Measurements from ENCODE around the gene ATOH8. TPM values are rescaled to one million over a fixed set of nuclear protein-coding genes. Genes with fewer than 3 reads are reported as not detected.
"Not testable (repeated sequence)": the region's sequence is repeated elsewhere in the genome, so short reads cannot be mapped to it uniquely, and the experiment has no call there.

The ATOH8 gene
- polyA plus RNA-seq, 1 donor (not counting 4 experiments of a cell fraction or from before 2014, with no cell fraction given) = not detected

- Histone ChIP-seq H3K9me3 (ENCODE audit: control insufficient read depth, low read depth, low read length) (no peaks in the 10 kb centered on the region), H3K79me2 (ENCODE audit: control insufficient read depth, insufficient read depth, low read length) (no peaks in the 10 kb centered on the region), H3K36me3 (ENCODE audit: control insufficient read depth in 2 of 2, extremely low read depth in 1 of 2, insufficient read depth in 2 of 2, low read length in 2 of 2) (no peaks in the 10 kb centered on the region), H3K27ac (ENCODE audit: control insufficient read depth, insufficient read depth, low read length) (no peak overlapping the region), H3K9ac (ENCODE audit: control insufficient read depth, extremely low read depth, insufficient read depth, low read length) (no peak overlapping the region), H3K4me3 (ENCODE audit: control insufficient read depth in 2 of 3, extremely low read depth in 1 of 3, insufficient read depth in 2 of 3, low read depth in 1 of 3, low read length in 3 of 3) (no peak overlapping the region), H3K27me3 (ENCODE audit: control insufficient read depth, extremely low read depth, insufficient read depth, low read length) (peaks cover 23% of the 10 kb centered on the region), H3K9me1 (ENCODE audit: control insufficient read depth, extremely low read depth, insufficient read depth, low read length) (no peaks in the 10 kb centered on the region), H3K4me1 (ENCODE audit: control insufficient read depth, extremely low read depth, insufficient read depth, low read length) (no peaks in the 10 kb centered on the region), H4K20me1 (ENCODE audit: control insufficient read depth, extremely low read depth, insufficient read depth, low read length) (no peaks in the 10 kb centered on the region), H3K4me2 (ENCODE audit: control insufficient read depth, extremely low read depth, insufficient read depth, low read depth, low read length) (no peak overlapping the region), H2AFZ (ENCODE audit: control insufficient read depth, low read length) (no peak overlapping the region)
- dilution Hi-C loops (cut with MboI; ENCODE audit: extremely low pct_ligation_motif_present, low sequenced_read_pairs) = loop anchor here (25.0 kb wide), 1 partner anchor 99 kb away; no protein-coding TSS in a partner anchor
- DNase-seq (ENCODE audit: low read depth, low spot score) (no peak), FAIRE-seq (no peak)
- TF ChIP-seq EZH2 (IDR thresholded peaks at IDR 0.05; ENCODE audit: low read length) (no peak), CTCF (optimal IDR thresholded peaks at IDR 0.05 in 1 of 3, IDR thresholded peaks at IDR 0.05 in 1 of 3, conservative IDR thresholded peaks at IDR 0.05 in 1 of 3; ENCODE audit: extremely low read depth in 1 of 3, insufficient read depth in 2 of 3, low read length in 3 of 3) (no peak)
Measured at GRCh38 chr2:85712849-85713612, 40.8 kb upstream of the ATOH8 start.

- Histone ChIP-seq H4K20me1 (ENCODE audit: control insufficient read depth, extremely low read depth, insufficient read depth, low read length) (no peaks in the 10 kb centered on the region), H3K27ac (ENCODE audit: control insufficient read depth, insufficient read depth, low read length) (no peak overlapping the region), H2AFZ (ENCODE audit: control insufficient read depth, low read length) (no peak overlapping the region), H3K27me3 (ENCODE audit: control insufficient read depth, extremely low read depth, insufficient read depth, low read length) (peaks cover 23% of the 10 kb centered on the region), H3K9me1 (ENCODE audit: control insufficient read depth, extremely low read depth, insufficient read depth, low read length) (no peaks in the 10 kb centered on the region), H3K36me3 (ENCODE audit: control insufficient read depth in 2 of 2, extremely low read depth in 1 of 2, insufficient read depth in 2 of 2, low read length in 2 of 2) (no peaks in the 10 kb centered on the region), H3K4me2 (ENCODE audit: control insufficient read depth, extremely low read depth, insufficient read depth, low read depth, low read length) (no peak overlapping the region), H3K9me3 (ENCODE audit: control insufficient read depth, low read depth, low read length) (no peaks in the 10 kb centered on the region), H3K4me1 (ENCODE audit: control insufficient read depth, extremely low read depth, insufficient read depth, low read length) (no peaks in the 10 kb centered on the region), H3K79me2 (ENCODE audit: control insufficient read depth, insufficient read depth, low read length) (no peaks in the 10 kb centered on the region), H3K9ac (ENCODE audit: control insufficient read depth, extremely low read depth, insufficient read depth, low read length) (no peak overlapping the region), H3K4me3 (ENCODE audit: control insufficient read depth in 2 of 3, extremely low read depth in 1 of 3, insufficient read depth in 2 of 3, low read depth in 1 of 3, low read length in 3 of 3) (no peak overlapping the region)
- dilution Hi-C loops (cut with MboI; ENCODE audit: extremely low pct_ligation_motif_present, low sequenced_read_pairs) = loop anchor here (25.0 kb wide), 1 partner anchor 98 kb away; no protein-coding TSS in a partner anchor
- TF ChIP-seq EZH2 (IDR thresholded peaks at IDR 0.05; ENCODE audit: low read length) = no peak
- no peak for TF ChIP-seq CTCF (optimal IDR thresholded peaks at IDR 0.05 in 1 of 3, IDR thresholded peaks at IDR 0.05 in 1 of 3, conservative IDR thresholded peaks at IDR 0.05 in 1 of 3; ENCODE audit: extremely low read depth in 1 of 3, insufficient read depth in 2 of 3, low read length in 3 of 3)
- FAIRE-seq = no peak
- no peak for DNase-seq (ENCODE audit: low read depth, low spot score)
Measured at GRCh38 chr2:85713836-85714235, 40.0 kb upstream of the ATOH8 start.

GRCh38 chr2:85714421-85714820 lies 39.4 kb upstream of the ATOH8 start:
- not testable (repeated sequence) for H3K9ac ChIP-seq (ENCODE audit: control insufficient read depth, extremely low read depth, insufficient read depth, low read length); H2AFZ ChIP-seq (ENCODE audit: control insufficient read depth, low read length); H3K4me1 ChIP-seq (ENCODE audit: control insufficient read depth, extremely low read depth, insufficient read depth, low read length); H4K20me1 ChIP-seq (ENCODE audit: control insufficient read depth, extremely low read depth, insufficient read depth, low read length); H3K36me3 ChIP-seq (ENCODE audit: control insufficient read depth in 2 of 2, extremely low read depth in 1 of 2, insufficient read depth in 2 of 2, low read length in 2 of 2); H3K4me2 ChIP-seq (ENCODE audit: control insufficient read depth, extremely low read depth, insufficient read depth, low read depth, low read length); H3K4me3 ChIP-seq (ENCODE audit: control insufficient read depth in 2 of 3, extremely low read depth in 1 of 3, insufficient read depth in 2 of 3, low read depth in 1 of 3, low read length in 3 of 3); H3K27ac ChIP-seq (ENCODE audit: control insufficient read depth, insufficient read depth, low read length); H3K79me2 ChIP-seq (ENCODE audit: control insufficient read depth, insufficient read depth, low read length); H3K9me3 ChIP-seq (ENCODE audit: control insufficient read depth, low read depth, low read length); FAIRE-seq; DNase-seq (ENCODE audit: low read depth, low spot score); H3K9me1 ChIP-seq (ENCODE audit: control insufficient read depth, extremely low read depth, insufficient read depth, low read length)
- dilution Hi-C loops (cut with MboI; ENCODE audit: extremely low pct_ligation_motif_present, low sequenced_read_pairs) = loop anchor here (25.0 kb wide), 1 partner anchor 98 kb away; no protein-coding TSS in a partner anchor
- peaks cover 22% of the 10 kb centered on the region for H3K27me3 ChIP-seq (ENCODE audit: control insufficient read depth, extremely low read depth, insufficient read depth, low read length)
